HG02852 (cell line): Measurements from ENCODE around the gene TRAF3IP3.
"Not testable (repeated sequence)": the region's sequence is repeated elsewhere in the genome, so short reads cannot be mapped to it uniquely, and the experiment has no call there.

Experiments used
- ATAC-seq: cut with Tn5 transposase; IDR thresholded peaks from one replicate; pipeline ENCODE4 v1.9.1; 2021; ENCODE audit warnings: mild to moderate bottlenecking, moderate library complexity; ENCODE audit not compliant: unreplicated experiment

Gene TRAF3IP3

GRCh38 chr1:209767706-209768105, 11.9 kb downstream of the TRAF3IP3 start:
- ATAC-seq, result no peak

GRCh38 chr1:209768354-209768774, 12.5 kb downstream of the TRAF3IP3 start:
- ATAC-seq, result peak; percentile 88

GRCh38 chr1:209769171-209769904, 13.5 kb downstream of the TRAF3IP3 start:
- ATAC-seq, result peak; percentile 67

- ATAC-seq, result no peak
These were observed 14.1 kb downstream of the TRAF3IP3 start for GRCh38 chr1:209769971-209770370.

GRCh38 chr1:209770636-209771415, 15.0 kb downstream of the TRAF3IP3 start:
- ATAC-seq, result no peak

GRCh38 chr1:209772126-209772525, 16.3 kb downstream of the TRAF3IP3 start:
- no peak for ATAC-seq

- ATAC-seq, result peak; percentile 71
These were observed 18.7 kb downstream of the TRAF3IP3 start for GRCh38 chr1:209774592-209774991.

- ATAC-seq, result peak; percentile 43
These were observed 19.8 kb downstream of the TRAF3IP3 start for GRCh38 chr1:209775678-209776077.

GRCh38 chr1:209777587-209777986, 21.7 kb downstream of the TRAF3IP3 start:
- no peak for ATAC-seq

GRCh38 chr1:209778102-209778501, 22.2 kb downstream of the TRAF3IP3 start:
- no peak for ATAC-seq

- ATAC-seq, result no peak
These were observed 24.4 kb downstream of the TRAF3IP3 start for GRCh38 chr1:209780268-209780667.

DNA sequence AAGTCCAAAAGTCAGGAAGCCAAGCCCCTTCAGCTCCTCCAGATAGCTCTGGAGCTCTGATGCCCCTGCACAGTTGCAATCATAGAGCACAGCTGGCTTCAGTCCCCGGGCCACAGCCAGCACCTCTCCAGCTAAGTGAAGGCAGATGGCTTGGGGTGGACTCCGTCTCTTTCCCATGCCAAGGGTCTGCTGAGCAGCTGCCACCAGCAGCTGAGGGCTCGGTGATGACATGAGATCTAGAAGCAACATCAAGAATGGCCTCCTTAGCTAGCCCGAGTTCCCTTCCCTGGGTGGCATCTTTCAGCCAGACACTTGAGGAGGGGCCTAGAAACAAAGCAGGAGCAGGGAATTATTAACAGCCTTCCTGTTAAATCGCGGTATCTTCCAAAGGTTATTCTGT, 27.5 kb downstream of the TRAF3IP3 start:
- ATAC-seq, result no peak

DNA sequence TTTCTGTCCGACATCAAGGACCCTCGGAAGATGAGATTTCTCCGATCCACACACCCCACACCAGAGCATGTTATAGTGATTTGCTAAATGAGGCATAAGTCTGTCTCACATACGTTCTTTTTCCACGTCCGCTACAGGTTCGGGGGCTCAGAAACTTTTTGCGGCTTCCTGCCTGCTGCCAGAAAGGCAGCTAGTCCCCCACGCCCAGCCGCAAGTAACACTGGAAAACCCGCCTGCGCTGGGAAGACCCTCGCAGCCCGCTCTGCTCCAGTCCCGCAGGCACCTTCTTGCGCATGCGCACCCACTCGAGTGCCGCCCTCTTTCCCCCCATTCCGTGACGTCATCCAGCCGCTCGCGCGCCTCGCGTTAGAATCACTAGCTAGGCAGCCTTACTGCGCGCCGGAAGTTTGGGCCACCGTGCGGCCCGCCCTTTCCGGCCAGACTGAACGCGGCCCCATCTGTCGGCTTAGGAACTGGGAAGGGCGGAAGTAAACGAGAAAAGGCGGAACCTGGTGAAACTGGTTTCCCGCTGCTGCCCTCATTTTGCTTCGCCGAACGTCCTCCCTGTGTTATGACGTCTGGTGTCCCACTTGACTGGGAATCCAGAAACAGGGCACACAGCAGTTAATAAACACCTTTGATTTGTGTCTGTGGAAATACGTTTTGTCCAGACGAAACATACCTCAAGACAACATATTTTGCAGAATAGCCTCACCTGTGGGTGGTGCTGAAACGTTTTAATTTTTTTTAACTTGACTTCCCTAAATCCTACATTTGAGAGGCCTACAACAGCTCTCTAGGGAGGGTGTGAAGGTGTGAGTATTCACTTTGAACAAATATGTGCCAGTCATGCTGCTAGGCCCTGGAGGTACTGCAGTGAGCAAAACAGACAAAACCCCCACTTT, 28.7 kb downstream of the TRAF3IP3 start, which contains the start of gene C1orf74:
TSS of gene C1orf74 (minus strand) at position 295 of the 905 bp plus-strand sequence. CDS start 925 bp downstream, outside the sequence.
- peak; percentile 99 for ATAC-seq

- ATAC-seq, result no peak
These were observed 29.7 kb downstream of the TRAF3IP3 start for GRCh38 chr1:209785592-209785991.

DNA sequence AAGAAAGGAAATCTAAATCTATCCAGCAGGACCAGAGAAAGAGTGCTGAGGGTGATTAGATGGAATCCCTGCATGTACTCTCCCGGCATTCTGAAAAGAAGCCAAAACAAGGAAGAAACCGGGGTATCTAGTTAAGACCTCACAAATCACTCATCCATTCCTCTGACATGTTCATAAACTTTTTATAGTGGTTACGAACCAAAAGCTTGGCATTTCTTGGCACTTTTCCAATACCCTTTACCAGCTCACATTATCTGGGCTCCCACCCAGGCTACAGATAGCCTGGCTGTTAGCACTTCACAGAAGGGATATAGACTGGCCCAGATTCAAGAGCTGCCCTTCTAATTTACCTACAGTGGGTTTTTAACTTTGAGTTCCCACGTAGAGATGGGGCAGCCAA, 30.3 kb downstream of the TRAF3IP3 start:
- no peak for ATAC-seq

- no peak for ATAC-seq
These were observed 31.7 kb downstream of the TRAF3IP3 start for GRCh38 chr1:209787551-209787950.

DNA sequence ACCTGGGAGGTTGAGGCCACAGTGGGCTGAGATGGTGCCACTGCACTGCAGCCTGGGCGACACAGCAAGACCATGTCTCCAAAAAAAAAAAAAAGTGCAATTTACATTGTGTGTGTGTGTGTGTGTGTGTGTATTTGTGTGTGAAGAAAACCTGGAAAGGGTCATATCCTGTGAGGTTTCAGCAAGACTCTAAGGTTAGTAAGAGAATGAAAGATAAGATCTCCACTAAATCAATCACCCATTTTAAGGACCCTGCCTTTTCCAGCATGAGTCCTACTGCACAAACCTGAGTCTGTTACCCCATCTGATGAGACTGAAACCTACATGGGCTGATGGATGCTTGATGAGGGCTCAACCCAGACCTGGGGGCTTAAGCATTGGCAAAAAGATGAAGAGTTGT, 33.4 kb downstream of the TRAF3IP3 start:
- no peak for ATAC-seq

GRCh38 chr1:209790286-209791193, 34.7 kb downstream of the TRAF3IP3 start:
- ATAC-seq, result no peak

DNA sequence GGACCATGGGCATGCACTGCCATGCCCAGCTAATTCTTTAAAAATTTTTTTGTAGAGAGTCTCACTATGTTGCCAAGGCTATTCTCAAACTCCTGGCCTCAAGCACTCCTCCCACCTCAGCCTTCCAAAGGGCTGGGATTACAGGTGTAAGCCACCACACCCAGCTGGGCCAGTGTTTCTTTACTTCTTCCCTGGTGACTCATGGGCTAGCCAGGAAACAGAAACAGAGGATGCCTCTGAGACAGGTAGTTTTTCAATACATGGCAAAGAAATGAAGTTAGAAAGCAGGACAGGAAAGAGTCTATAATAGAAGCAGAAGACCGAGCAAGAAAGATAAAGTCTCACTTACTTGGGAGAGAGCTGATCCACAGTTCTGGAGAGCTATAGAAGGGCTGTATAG, 36.1 kb downstream of the TRAF3IP3 start:
- ATAC-seq, result no peak

GRCh38 chr1:209793711-209794110, 37.9 kb downstream of the TRAF3IP3 start:
- ATAC-seq, result not testable (repeated sequence)
